Measurements from ENCODE around the gene LITAFD.
"Not testable (repeated sequence)": the region's sequence is repeated elsewhere in the genome, so short reads cannot be mapped to it uniquely, and the experiment has no call there.

LITAFD gene

DNA sequence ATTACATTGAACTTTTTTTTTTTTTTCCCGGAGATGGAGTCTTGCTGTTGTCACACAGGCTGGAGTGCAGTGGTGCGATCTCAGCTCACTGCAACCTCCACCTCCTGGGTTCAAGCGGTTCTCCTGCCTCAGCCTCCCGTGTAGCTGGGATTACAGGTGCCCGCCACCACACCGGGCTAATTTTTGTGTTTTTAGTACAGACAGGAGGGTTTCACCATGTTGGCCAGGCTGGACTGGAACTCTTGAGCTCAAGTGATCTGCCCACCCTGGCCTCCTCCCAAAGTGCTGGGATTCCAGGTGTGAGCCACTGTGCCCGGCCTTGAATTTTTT, 8.3 kb upstream of the LITAFD start:
- DNase-seq = not testable (repeated sequence)

DNA sequence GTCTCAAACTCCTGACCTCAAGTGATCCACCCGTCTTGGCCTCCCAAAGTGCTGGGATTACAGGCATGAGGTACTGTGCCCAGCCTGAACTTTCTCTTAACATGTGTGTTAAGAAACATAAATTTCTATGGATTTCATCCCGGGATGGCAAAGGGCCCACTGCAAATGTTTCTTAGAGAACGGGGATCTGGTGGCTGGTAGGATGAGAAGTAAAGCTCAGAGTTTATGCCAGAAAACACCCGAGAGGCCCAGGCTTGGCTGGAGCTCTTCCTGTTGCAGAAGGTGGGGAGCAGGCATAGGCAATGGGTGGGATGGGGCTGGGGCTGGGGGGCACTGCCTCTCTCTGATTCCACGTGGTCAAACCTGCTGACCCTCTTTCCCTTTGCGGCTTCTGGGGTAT, 7.8 kb upstream of the LITAFD start:
- no peak for DNase-seq

- DNase-seq = not testable (repeated sequence)
Measured at GRCh38 chr16:8875317-8875716, 6.8 kb upstream of the LITAFD start.

GRCh38 chr16:8877894-8878522, 4.1 kb upstream of the LITAFD start:
- DNase-seq = no peak

DNA sequence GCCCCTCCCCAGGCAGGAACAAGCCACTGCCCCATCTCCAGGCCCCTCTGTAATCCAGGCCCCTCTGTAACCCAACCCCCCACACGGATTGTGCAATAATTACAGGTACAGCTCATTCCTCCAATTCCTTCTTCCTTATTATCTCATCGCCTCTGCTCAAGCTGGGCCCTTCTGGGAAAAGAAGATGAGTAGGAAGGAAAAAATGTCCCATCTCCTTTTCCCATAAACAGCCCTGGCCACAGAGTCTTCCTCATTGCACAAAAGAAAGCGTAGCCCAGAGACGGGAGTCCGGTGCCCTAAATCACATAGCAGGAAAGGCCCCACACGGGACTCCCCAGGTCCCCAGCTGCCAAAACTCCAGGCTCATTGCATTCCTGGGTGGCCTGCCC, 3.6 kb upstream of the LITAFD start:
- no peak for DNase-seq

GRCh38 chr16:8880839-8881510, 1.2 kb upstream of the LITAFD start:
- no peak for DNase-seq

GRCh38 chr16:8882725-8883377, 700 bp downstream of the LITAFD start:
- no peak for DNase-seq

DNA sequence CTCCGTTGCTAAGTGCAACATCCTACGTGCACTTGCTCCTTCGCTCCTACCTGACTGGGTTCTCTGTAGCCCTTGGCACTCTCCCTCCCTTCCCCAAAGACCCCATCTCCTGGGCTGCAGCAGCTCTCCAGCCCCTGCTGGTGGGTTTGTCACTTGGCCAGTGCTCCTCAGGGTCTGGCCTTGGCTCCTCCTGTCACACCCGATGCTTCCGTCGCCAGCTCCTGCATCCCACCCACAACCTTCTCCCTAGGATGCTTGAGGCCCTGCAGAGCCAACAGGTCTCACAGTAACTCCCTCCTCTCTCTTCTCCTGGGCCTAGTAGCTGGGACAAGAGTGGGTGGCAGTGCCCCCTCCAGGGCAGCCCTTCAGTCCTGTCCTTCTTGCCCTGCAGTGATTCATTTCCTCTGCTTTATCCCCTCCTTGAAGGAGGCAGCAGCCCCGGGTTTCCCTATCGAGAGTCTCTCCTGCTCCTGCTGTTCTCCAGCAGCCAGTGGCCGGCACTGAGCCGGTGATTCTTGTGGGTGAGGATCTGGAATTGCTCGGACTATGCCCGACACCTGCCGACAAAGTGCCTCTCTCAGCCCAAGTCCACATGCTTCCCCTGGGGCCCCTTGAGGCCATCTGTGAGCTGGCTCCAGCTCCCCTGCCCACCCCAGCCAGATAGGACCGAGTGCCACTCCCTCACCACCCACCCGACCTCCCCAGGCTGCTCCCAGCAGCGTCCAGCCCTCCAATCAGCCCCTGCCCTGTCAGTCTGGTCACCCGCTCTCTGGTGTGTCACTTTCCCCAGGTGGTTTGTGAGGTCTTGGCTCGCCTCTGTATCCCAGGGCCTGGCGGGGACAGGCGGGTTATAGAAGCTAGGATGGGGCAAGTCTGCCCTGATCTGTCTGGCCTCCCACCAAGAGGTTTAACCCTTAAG, 3.8 kb downstream of the LITAFD start:
- DNase-seq = no peak

- no peak for DNase-seq
Measured at GRCh38 chr16:8886593-8887430, 4.7 kb downstream of the LITAFD start.

DNA sequence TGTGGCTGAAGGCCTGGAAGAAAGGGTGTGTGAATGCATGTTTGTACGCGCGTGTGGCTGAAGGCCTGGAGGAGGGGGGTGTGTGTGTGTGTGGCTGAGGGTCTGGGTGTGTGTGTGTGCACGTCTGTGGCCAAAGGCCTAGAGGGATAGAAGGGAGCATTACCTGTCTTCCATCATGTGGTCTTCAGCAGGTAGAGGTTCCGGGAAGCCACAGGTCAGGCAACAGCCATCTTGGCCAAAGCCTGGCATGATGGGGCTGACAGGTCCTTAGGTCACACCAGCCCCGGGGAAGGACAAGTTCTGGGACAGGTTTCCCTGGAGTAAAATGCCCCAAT, 5.2 kb downstream of the LITAFD start:
- DNase-seq = no peak

- DNase-seq = no peak
Measured at GRCh38 chr16:8887952-8888560, 5.9 kb downstream of the LITAFD start.

GRCh38 chr16:8888951-8889892, 7.1 kb downstream of the LITAFD start:
- DNase-seq = no peak

DNA sequence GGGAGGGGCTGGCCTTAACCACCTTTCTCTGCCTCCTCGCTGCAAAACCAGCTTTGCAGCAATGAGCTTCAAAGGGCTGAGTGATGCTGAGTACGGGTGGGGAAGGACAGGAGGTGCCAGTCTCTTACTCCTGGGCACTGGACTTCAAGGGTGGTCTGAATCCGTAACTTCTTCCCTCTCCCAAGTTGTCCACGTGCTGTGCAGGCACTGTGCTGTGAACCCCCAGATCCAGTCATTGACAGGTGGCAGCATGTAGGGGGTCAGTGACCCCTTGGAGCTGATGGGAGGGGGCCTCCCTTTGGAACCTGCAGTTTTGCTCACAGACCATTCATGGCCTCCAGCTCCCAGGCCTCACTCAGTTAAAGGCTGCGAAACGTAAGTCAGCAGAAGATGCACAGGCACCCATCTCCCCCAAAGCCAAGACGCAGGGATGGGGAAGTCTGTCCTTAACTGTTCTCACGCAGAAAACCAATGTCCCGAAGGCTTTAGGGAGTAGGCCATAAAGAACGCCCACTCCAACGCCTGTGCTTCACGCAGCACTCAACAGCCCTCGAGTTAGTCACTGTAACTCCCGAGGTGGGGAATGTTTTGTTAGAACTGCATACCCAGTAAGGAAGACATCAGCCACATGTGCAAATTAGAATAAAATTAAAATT, 7.9 kb downstream of the LITAFD start:
- DNase-seq = no peak

DNA sequence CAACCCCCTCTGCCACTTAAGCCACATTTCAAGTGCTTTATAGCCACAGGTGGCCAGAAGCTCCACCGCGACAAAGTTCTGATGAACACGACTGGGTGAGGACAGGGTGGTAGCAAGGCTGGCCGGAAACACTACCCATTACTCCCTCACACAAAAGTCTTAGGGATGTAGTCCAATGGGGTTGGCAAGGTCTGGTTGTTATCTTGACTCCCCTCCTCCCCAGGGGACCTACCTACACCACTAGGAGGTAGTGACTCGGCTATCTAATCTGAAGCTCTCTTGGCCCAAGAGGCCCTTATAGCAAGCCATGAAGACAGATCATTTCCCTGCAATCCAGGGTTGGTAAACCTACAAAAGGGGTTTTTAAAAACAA, 8.4 kb downstream of the LITAFD start:
- DNase-seq = no peak

DNA sequence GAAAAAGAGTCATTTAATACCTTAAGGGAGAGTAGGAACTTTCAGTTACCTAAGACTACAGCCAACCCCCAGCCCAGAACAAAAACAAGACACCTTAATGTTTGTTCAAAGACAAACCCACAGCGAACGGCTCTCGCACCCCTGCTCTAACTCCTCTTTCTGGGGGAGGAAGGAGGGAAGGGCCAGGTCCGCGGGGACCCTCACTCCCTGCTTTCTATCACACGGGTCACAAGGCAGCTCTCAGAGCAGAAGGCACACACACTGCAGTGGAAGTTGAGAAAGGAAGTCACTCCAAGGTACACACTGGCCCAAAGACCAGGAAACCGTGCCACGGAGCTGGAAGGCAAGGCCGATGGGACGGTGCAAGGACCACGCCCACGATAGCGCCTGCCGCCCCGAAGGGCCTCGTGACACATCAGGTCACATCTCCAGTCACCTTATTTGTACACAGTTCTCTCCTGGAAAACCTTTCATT, 10.0 kb downstream of the LITAFD start:
- DNase-seq = no peak

- no peak for DNase-seq
Measured at GRCh38 chr16:8893426-8893825, 11.3 kb downstream of the LITAFD start.

DNA sequence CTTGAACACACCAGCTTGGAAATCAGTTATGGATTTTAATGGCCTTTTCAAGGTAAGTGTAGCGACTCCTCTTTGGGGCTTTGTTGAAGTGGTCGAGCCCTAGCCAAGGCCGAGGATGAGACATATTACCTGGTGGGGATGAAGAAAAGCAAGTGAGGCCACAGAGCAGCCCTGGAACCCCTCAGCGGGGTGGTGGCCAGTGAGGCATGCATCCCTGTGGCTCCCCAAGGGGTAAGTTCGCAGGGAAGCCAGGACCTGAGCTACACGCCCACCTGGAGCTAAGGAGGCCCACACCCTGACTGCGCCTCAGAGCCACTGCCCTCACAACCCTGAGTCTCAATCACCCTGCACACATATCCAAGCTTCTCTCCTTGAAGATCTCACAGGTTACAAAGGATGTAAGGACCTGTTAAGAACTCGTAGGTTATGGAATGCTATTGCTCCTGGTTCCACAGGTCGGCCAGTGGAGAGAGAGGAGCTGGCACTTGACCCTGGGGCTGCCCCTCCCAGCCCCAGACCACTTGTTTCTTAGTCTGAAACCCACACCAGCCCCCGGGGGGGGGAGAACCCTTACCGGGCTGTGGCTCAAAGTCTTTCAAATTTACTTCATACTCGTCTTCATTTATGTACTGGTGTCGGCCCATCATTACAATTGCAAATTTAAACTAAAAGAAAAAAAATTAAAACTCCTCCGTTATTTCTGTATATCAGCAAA, 12.0 kb downstream of the LITAFD start:
- DNase-seq = no peak

DNA sequence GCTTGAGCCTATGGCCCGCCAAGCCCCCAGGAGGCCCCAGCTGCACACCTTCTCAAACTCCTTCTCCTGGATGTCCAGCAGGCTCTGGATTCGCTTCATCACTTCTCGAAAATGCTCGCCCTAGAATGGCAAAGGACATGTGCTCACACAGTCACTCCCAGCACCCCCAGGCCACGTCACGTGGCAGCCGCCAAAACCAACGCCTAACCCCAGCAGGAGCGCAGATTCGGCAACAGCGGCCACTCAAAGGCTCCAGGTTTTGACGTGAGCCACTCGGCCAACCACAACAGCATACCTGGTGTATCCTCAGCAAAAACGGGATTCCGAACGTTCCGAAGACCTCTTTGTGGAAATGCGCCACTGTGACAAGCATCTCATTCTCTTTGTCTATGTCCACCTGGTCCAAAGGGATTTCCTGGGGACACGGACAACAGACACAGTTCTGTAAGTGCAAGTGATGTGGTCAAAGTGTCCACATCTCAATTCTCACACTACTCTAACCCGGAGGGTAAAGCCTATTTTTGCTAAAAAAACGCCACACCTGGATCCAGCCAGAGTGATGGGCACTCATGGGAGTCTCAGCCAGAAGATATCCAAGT, 12.7 kb downstream of the LITAFD start:
- no peak for DNase-seq

- no peak for DNase-seq
Measured at GRCh38 chr16:8898660-8899318, 16.6 kb downstream of the LITAFD start.

Data from CD4-positive, alpha-beta T cell treated with Interleukin-4 for 4 hours (primary cell).